GM18508 (cell line): ENCODE data around the gene OR52B4.
"Not testable (repeated sequence)": the region's sequence is repeated elsewhere in the genome, so short reads cannot be mapped to it uniquely, and the experiment has no call there.

Experiments used
- ATAC-seq: cut with Tn5 transposase; IDR thresholded peaks from one replicate; pipeline ENCODE4 v1.9.1; 2021; ENCODE audit warnings: moderate number of reproducible peaks; ENCODE audit not compliant: insufficient read depth, unreplicated experiment

OR52B4 gene

GRCh38 chr11:4368286-4368685 is at the start of gene OR52B4:
Gene OR52B4, minus strand, starts transcription at chr11:4368386. Its CDS starts 91 bp downstream, at chr11:4368295.
- no peak for ATAC-seq

GRCh38 chr11:4416816-4417215 is 48.6 kb upstream of the OR52B4 start:
- ATAC-seq = no peak

GRCh38 chr11:4416306-4416705 is 48.1 kb upstream of the OR52B4 start:
- no peak for ATAC-seq

GRCh38 chr11:4406206-4406605 is 38.0 kb upstream of the OR52B4 start:
- not testable (repeated sequence) for ATAC-seq

GRCh38 chr11:4393858-4394223 is 25.7 kb upstream of the OR52B4 start:
- no peak for ATAC-seq

GRCh38 chr11:4393209-4393857 is 25.1 kb upstream of the OR52B4 start, which contains the start of gene TRIM21:
Gene TRIM21, minus strand, starts transcription at chr11:4393702. Its CDS starts 3,293 bp downstream, at chr11:4390409.
- peak; percentile 98 for ATAC-seq

- ATAC-seq = no peak
Observed at GRCh38 chr11:4388221-4388620, 20.0 kb upstream of the OR52B4 start.

- no peak for ATAC-seq
Observed at GRCh38 chr11:4385978-4386740, 18.0 kb upstream of the OR52B4 start.

GRCh38 chr11:4381901-4382300 is 13.7 kb upstream of the OR52B4 start:
- ATAC-seq = no peak

- ATAC-seq = no peak
Observed at GRCh38 chr11:4375431-4376140, 7.4 kb upstream of the OR52B4 start.

GRCh38 chr11:4370166-4370565 is 2.0 kb upstream of the OR52B4 start:
- no peak for ATAC-seq

GRCh38 chr11:4348142-4348541 is 20.0 kb downstream of the OR52B4 start:
- ATAC-seq = not testable (repeated sequence)

GRCh38 chr11:4345366-4345765 is 22.8 kb downstream of the OR52B4 start:
- ATAC-seq = not testable (repeated sequence)

GRCh38 chr11:4334356-4334755 is 33.8 kb downstream of the OR52B4 start:
- not testable (repeated sequence) for ATAC-seq
